Pancreas (tissue), 10 donors: ENCODE results near the gene GOLGA1. TPM values are rescaled to one million over a fixed set of nuclear protein-coding genes. Genes with fewer than 3 reads are reported as not detected.

ENCODE experiments used
- ATAC-seq, 4 donors: fragments of 200-7000 bp; cut with Tn5 transposase; one replicate each; pipeline versions ENCODE4 v1.8.0 to v1.9.1; 2020; ENCODE audit warnings: mild to moderate bottlenecking in 4 of 4, moderate library complexity in 4 of 4
- DNase-seq, 6 donors: peaks; one replicate each; pipeline ENCODE4 v3.0.0-alpha.2; 2020
- FAIRE-seq: peaks from 2 replicates; lab custom pipeline; 2012; peaks lifted over from hg19 to GRCh38; lab: Jason Lieb, UNC
- H3K27ac ChIP-seq, 4 donors: fragments of 200-600 bp; sonication (generic); 1 replicate in 3 of 4; 2 replicates in 1 of 4; pipeline versions ENCODE4 v1.5.0 to v1.8.0; 2020
- H3K27me3 ChIP-seq, 4 donors: fragments of 200-600 bp; one replicate each; pipeline ENCODE4 v1.8.0; 2021
- H3K36me3 ChIP-seq, 3 donors: fragments of 200-600 bp; sonication (generic) in 1 of 3; one replicate each; pipeline versions ENCODE4 v1.5.0 to v1.8.0; 2020 to 2021
- H3K4me1 ChIP-seq, 3 donors: fragments of 200-600 bp; one replicate each; pipeline ENCODE4 v1.8.0; 2021
- H3K4me3 ChIP-seq, 4 donors: fragments of 200-600 bp; sonication (generic) in 2 of 4; one replicate each; pipeline versions ENCODE4 v1.5.0 to v1.8.0; 2020 to 2021
- H3K9me3 ChIP-seq, 4 donors: fragments of 200-600 bp; one replicate each; pipeline ENCODE4 v1.8.0; 2021
- WGBS, 2 donors: extraction: QIAGEN DNeasy Blood & Tissue Kit; methylation state at CpG; one replicate each; pipeline ENCODE4 v1.1.7; 2013; 5-methylcytosine and 5-hydroxymethylcytosine counted together
- intact Hi-C, 3 donors: fragments of 100-400 bp; cut with DNase I; formaldehyde crosslinking; loops; one replicate each; pipeline versions ENCODE4 v1.11.1 to v1.14.2; 2022
- polyA plus RNA-seq, 2 donors: library from polyadenylated mRNA; stranded (reverse); fragments of 200-250 nt; gene quantifications; one replicate each; pipeline ENCODE4 v1.2.3, GENCODE V29; 2013
- total RNA-seq, 6 donors: library from RNA; stranded (reverse); fragmentation: NEBNext Ultra II Directional in 4 of 6; extraction: Animal tissue kit (Norgen Biotek cat#: 25700) in 4 of 6; gene quantifications; one replicate each; pipeline versions ENCODE4 v1.2.1 to v1.2.4, GENCODE V29; 2021 to 2023
- TF ChIP-seq, protein P1 (sequence below), 4 donors: fragments of 200-600 bp; sonication (generic) in 3 of 4; IDR thresholded peaks; one replicate each; pipeline versions ENCODE4 v1.5.0 to v1.8.0; 2021; ENCODE audit warnings: antibody characterized with exemption in 4 of 4
- donor health status: healthy with polysubstance abuse.
- donor health status: DM: no; HTN: no; CAD: no; lungs with moderate emphysema.
- donor health status: DM: no; HTN: no; CAD: no.
- donor health status: control.
- donor health status: control.
- donor health status: Bipolar disorder and iron deficiency.
- donor health status: DM: yes; HTN: yes; CAD: no.
- donor health status: DM: no; HTN: no; CAD: no.
- donor health status: DM: no; HTN: no; CAD: no.
- donor health status: DM: yes; HTN: yes; CAD: no.

GOLGA1 gene
- total and polyA plus RNA-seq, 8 donors, result 9.0 to 14.7 (median 10.9) TPM

- intact Hi-C loops, result no loop called here
- Histone ChIP-seq H3K4me1 (no peaks in the 10 kb centered on the region), H3K27ac (no peak overlapping the region), H3K9me3 (no peaks in the 10 kb centered on the region), H3K4me3 (no peak overlapping the region), H3K36me3 (peaks cover 0 to 48% (median 7%) of the 10 kb centered on the region in 3 donors), H3K27me3 (no peaks in the 10 kb centered on the region)
- TF ChIP-seq, protein P1, sequence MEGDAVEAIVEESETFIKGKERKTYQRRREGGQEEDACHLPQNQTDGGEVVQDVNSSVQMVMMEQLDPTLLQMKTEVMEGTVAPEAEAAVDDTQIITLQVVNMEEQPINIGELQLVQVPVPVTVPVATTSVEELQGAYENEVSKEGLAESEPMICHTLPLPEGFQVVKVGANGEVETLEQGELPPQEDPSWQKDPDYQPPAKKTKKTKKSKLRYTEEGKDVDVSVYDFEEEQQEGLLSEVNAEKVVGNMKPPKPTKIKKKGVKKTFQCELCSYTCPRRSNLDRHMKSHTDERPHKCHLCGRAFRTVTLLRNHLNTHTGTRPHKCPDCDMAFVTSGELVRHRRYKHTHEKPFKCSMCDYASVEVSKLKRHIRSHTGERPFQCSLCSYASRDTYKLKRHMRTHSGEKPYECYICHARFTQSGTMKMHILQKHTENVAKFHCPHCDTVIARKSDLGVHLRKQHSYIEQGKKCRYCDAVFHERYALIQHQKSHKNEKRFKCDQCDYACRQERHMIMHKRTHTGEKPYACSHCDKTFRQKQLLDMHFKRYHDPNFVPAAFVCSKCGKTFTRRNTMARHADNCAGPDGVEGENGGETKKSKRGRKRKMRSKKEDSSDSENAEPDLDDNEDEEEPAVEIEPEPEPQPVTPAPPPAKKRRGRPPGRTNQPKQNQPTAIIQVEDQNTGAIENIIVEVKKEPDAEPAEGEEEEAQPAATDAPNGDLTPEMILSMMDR (IDR thresholded peaks at IDR 0.05), result no peak
- 94 to 96% methylated on average over 16 of the region's 16 CpGs for WGBS, 2 donors
- DNase-seq (no peak), ATAC-seq (no peak), FAIRE-seq (no peak)
Measured at GRCh38 chr9:124881138-124881743, 59.6 kb downstream of the GOLGA1 start.

- peaks cover 0 to 48% (median 13%) of the 10 kb centered on the region in 3 donors for H3K36me3 ChIP-seq
- H3K27ac ChIP-seq, result no peak overlapping the region
- FAIRE-seq (no peak), ATAC-seq (no peak), DNase-seq (no peak)
- no peaks in the 10 kb centered on the region for H3K27me3 ChIP-seq
- TF ChIP-seq, protein P1 (IDR thresholded peaks at IDR 0.05), result no peak
- no peaks in the 10 kb centered on the region for H3K4me1 ChIP-seq
- intact Hi-C loops, result no loop called here
- no peak overlapping the region for H3K4me3 ChIP-seq
- no peaks in the 10 kb centered on the region for H3K9me3 ChIP-seq
- WGBS, 2 donors, result 77 to 82% methylated on average over 9 of the region's 9 CpGs
Measured at GRCh38 chr9:124880501-124880900, 60.4 kb downstream of the GOLGA1 start.

DNA sequence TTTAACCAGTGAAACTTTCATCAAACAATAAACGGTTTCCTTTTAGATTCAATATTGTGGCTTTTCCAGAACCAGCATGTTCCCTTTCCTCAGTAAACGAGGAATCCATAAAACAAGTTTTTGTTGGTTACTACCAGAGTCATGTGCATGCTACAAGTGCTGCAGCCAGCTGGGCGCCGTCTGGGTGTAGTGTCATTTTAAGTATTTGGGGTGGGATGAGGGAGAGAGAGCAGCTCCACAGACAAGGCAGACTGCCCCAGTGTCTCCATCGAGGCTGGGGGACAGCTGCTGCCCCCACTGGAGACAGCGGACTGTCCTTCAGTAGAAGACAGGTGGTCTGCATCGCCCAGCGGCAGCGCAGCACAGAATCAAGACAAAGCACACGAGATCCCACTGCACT is 61.7 kb downstream of the GOLGA1 start:
- no peak for DNase-seq

DNA sequence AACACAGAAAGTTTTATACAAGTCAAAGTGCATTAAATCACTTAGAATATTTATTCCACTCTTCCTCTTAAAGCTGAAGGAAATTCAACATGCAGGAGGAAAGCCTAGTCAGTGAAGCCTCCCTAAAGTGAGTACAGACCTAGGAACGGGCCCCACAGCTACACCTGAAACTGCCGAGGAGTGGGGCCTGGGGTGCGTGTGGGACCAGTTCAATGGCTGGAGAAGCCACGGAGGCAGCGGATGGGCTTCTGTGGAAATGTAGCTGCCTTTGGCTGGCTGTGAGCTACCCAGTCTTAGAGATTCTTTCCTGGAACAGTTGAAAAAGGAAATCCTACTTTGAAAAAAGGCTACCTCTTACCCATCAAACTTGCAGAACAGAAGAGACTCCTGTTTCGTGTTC is 62.4 kb downstream of the GOLGA1 start:
- intact Hi-C loops, result no loop called here
- ATAC-seq, result no peak
- 88 to 90% methylated on average over 6 of the region's 6 CpGs for WGBS, 2 donors
- Histone ChIP-seq H3K27ac (no peak overlapping the region), H3K27me3 (no peaks in the 10 kb centered on the region), H3K4me1 (no peaks in the 10 kb centered on the region), H3K4me3 (no peak overlapping the region), H3K9me3 (no peaks in the 10 kb centered on the region), H3K36me3 (peaks cover 0 to 43% (median 22%) of the 10 kb centered on the region in 3 donors)
- no peak for DNase-seq
- TF ChIP-seq, protein P1 (IDR thresholded peaks at IDR 0.05), result no peak
- no peak for FAIRE-seq

More for the DNA sequence above, 61.7 kb downstream of the GOLGA1 start:
- H3K27ac ChIP-seq, result no peak overlapping the region
- H3K27me3 ChIP-seq, result no peaks in the 10 kb centered on the region
- no peak overlapping the region for H3K4me3 ChIP-seq
- no peak for ATAC-seq
- TF ChIP-seq, protein P1 (IDR thresholded peaks at IDR 0.05), result no peak
- WGBS, 2 donors, result 83 to 85% methylated on average over 10 of the region's 10 CpGs
- H3K36me3 ChIP-seq, result peaks cover 0 to 43% (median 22%) of the 10 kb centered on the region in 3 donors
- intact Hi-C loops, result no loop called here
- no peak for FAIRE-seq
- no peaks in the 10 kb centered on the region for H3K4me1 ChIP-seq
- no peaks in the 10 kb centered on the region for H3K9me3 ChIP-seq

DNA sequence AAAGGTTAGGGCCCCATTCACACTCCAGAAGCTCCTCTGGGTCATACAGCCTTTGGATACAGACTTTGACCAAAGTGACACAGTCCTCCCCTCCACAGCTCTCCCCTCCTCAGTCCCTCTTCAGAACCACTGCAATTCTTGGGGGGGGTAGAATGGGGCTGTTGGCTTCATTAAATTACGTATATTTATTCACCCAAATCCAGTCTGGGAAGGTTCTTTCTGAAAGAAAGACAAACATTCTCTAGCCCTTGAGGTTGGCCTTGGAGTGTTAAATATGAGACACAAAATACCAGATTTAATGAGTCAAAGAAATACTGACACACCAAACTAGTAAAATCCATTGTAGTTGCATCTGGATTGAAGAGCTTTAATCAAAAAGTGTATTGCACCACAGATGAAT is 62.9 kb downstream of the GOLGA1 start:
- H3K4me3 ChIP-seq, result no peak overlapping the region
- peaks cover 0 to 43% (median 22%) of the 10 kb centered on the region in 3 donors for H3K36me3 ChIP-seq
- ATAC-seq (no peak), DNase-seq (no peak), FAIRE-seq (no peak)
- H3K27ac ChIP-seq, result no peak overlapping the region
- 69 to 74% methylated on average over 1 of the region's 1 CpG for WGBS, 2 donors
- H3K4me1 ChIP-seq, result peaks cover 0 to 3% (median 0%) of the 10 kb centered on the region in 3 donors
- H3K27me3 ChIP-seq, result no peaks in the 10 kb centered on the region
- intact Hi-C loops, result no loop called here
- TF ChIP-seq, protein P1 (IDR thresholded peaks at IDR 0.05), result no peak
- no peaks in the 10 kb centered on the region for H3K9me3 ChIP-seq
